ENCODE results near the gene STMN3.

DNA sequence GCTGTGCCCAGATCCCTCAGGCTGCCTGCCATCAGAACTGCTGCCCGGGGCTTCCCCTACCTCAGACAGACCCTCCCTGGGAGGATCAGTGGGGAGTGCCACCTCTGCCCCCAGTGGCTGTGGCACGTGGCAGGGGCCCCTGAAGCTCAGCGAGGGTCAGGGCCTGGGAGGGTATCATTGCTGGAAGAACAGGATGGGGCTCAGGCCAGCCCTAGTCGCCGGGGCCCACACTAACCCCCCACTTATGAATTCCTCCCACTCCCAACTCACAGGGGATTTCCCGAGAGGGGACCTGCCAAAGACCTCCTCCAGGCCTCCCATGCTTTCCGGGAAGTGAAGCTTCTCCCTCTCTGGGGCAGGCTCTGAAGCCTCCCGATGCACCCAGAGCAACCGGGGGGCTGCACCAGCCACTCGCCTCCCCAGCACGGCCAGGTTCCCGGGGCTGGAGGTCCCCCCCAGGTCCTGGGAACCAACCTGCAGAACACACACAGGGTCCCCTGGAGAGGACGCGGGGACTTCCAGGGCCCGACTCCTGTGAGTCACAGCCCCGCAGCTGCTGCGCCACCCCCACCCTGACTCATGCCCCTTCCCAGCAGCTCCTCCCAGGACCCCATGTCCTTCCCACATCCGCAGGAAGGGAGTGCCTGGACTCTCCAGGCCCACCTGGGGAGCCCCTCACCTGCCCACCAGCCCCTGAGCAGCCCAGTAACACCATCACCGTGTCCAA is 45.7 kb upstream of the STMN3 start:
- TF ChIP-seq POLR2A (IDR thresholded peaks at IDR 0.05) (no peak), POLR2AphosphoS5 (IDR thresholded peaks at IDR 0.05) (peak; percentile 53 to 79)
- TF ChIP-seq, protein P1, sequence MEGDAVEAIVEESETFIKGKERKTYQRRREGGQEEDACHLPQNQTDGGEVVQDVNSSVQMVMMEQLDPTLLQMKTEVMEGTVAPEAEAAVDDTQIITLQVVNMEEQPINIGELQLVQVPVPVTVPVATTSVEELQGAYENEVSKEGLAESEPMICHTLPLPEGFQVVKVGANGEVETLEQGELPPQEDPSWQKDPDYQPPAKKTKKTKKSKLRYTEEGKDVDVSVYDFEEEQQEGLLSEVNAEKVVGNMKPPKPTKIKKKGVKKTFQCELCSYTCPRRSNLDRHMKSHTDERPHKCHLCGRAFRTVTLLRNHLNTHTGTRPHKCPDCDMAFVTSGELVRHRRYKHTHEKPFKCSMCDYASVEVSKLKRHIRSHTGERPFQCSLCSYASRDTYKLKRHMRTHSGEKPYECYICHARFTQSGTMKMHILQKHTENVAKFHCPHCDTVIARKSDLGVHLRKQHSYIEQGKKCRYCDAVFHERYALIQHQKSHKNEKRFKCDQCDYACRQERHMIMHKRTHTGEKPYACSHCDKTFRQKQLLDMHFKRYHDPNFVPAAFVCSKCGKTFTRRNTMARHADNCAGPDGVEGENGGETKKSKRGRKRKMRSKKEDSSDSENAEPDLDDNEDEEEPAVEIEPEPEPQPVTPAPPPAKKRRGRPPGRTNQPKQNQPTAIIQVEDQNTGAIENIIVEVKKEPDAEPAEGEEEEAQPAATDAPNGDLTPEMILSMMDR (IDR thresholded peaks at IDR 0.05): no peak
